IPS DF 4.7 (cell line): ENCODE measurements around the gene SAXO1.
"Not testable (repeated sequence)": the region's sequence is repeated elsewhere in the genome, so short reads cannot be mapped to it uniquely, and the experiment has no call there.

Source experiments
- DNase-seq: peaks from one replicate; pipeline ENCODE4 v3.0.0-alpha.2; 2013; ENCODE audit warnings: low spot score; ENCODE audit errors: extremely low read depth

Gene SAXO1

GRCh38 chr9:18971404-18971803 lies 61.6 kb downstream of the SAXO1 start:
- DNase-seq: no peak

- no peak for DNase-seq
These were observed 62.6 kb downstream of the SAXO1 start for GRCh38 chr9:18970393-18970792.

- DNase-seq: no peak
These were observed 63.9 kb downstream of the SAXO1 start for GRCh38 chr9:18969128-18969527.

GRCh38 chr9:18955626-18956025 lies 77.4 kb downstream of the SAXO1 start:
- no peak for DNase-seq

GRCh38 chr9:18951936-18952335 lies 81.1 kb downstream of the SAXO1 start:
- no peak for DNase-seq

- DNase-seq: no peak
These were observed 85.1 kb downstream of the SAXO1 start for GRCh38 chr9:18947892-18948339.

- DNase-seq: no peak
These were observed 90.2 kb downstream of the SAXO1 start for GRCh38 chr9:18942801-18943200.

- DNase-seq: no peak
These were observed 91.8 kb downstream of the SAXO1 start for GRCh38 chr9:18941060-18941740.

GRCh38 chr9:18939943-18940342 lies 93.1 kb downstream of the SAXO1 start:
- no peak for DNase-seq

- DNase-seq: no peak
These were observed 96.7 kb downstream of the SAXO1 start for GRCh38 chr9:18936094-18936871.

GRCh38 chr9:18935541-18935940 lies 97.5 kb downstream of the SAXO1 start:
- DNase-seq: no peak

- DNase-seq: not testable (repeated sequence)
These were observed 102.4 kb downstream of the SAXO1 start for GRCh38 chr9:18930611-18931010.

GRCh38 chr9:18928711-18929110 lies 104.3 kb downstream of the SAXO1 start:
- DNase-seq: no peak

GRCh38 chr9:18926513-18926912 lies 106.5 kb downstream of the SAXO1 start:
- DNase-seq: no peak

- no peak for DNase-seq
These were observed 107.1 kb downstream of the SAXO1 start for GRCh38 chr9:18925880-18926279.

- no peak for DNase-seq
These were observed 109.2 kb downstream of the SAXO1 start for GRCh38 chr9:18923671-18924430.

- DNase-seq: no peak
These were observed 109.8 kb downstream of the SAXO1 start for GRCh38 chr9:18923167-18923566.

- no peak for DNase-seq
These were observed 110.7 kb downstream of the SAXO1 start for GRCh38 chr9:18922161-18922885.

GRCh38 chr9:18921366-18922075 lies 111.5 kb downstream of the SAXO1 start:
- DNase-seq: no peak

GRCh38 chr9:18920141-18921084 lies 112.6 kb downstream of the SAXO1 start:
- DNase-seq: no peak
